GM19099 (cell line): ENCODE data around the gene CFAP57.

Experiments used
- POLR2A ChIP-seq: IDR thresholded peaks from 3 replicates; pipeline ENCODE4 v1.6.1; 2011; ENCODE audit warnings: low read depth; ENCODE audit not compliant: insufficient read length; ENCODE audit errors: extremely low read depth

Gene CFAP57

GRCh38 chr1:43286533-43286932 lies 114.4 kb downstream of the CFAP57 start:
- no peak for TF ChIP-seq POLR2A

- TF ChIP-seq POLR2A: no peak
Observed at GRCh38 chr1:43288058-43288784, 116.1 kb downstream of the CFAP57 start.

GRCh38 chr1:43288785-43289706 lies 116.9 kb downstream of the CFAP57 start:
- no peak for TF ChIP-seq POLR2A

- no peak for TF ChIP-seq POLR2A
Observed at GRCh38 chr1:43292216-43292615, 120.1 kb downstream of the CFAP57 start.

GRCh38 chr1:43292679-43293078 lies 120.5 kb downstream of the CFAP57 start:
- no peak for TF ChIP-seq POLR2A

- no peak for TF ChIP-seq POLR2A
Observed at GRCh38 chr1:43293176-43293575, 121.0 kb downstream of the CFAP57 start.

- TF ChIP-seq POLR2A: no peak
Observed at GRCh38 chr1:43293896-43294760, 122.0 kb downstream of the CFAP57 start.

- TF ChIP-seq POLR2A: no peak
Observed at GRCh38 chr1:43294761-43295160, 122.6 kb downstream of the CFAP57 start.

- TF ChIP-seq POLR2A: no peak
Observed at GRCh38 chr1:43296207-43296606, 124.1 kb downstream of the CFAP57 start.

GRCh38 chr1:43298055-43298454 lies 125.9 kb downstream of the CFAP57 start:
- no peak for TF ChIP-seq POLR2A

GRCh38 chr1:43299101-43299500 lies 127.0 kb downstream of the CFAP57 start:
- no peak for TF ChIP-seq POLR2A

- no peak for TF ChIP-seq POLR2A
Observed at GRCh38 chr1:43300378-43301094, 128.4 kb downstream of the CFAP57 start, which contains the start of gene TIE1. TSS of gene TIE1 (plus strand) at chr1:43300982. CDS start at chr1:43301072, 90 bp downstream.

GRCh38 chr1:43302201-43302600 lies 130.1 kb downstream of the CFAP57 start:
- TF ChIP-seq POLR2A: no peak

GRCh38 chr1:43302721-43303470 lies 130.8 kb downstream of the CFAP57 start:
- TF ChIP-seq POLR2A: no peak
